Measurements from ENCODE around the gene ANTXR1.
"Not testable (repeated sequence)": the region's sequence is repeated elsewhere in the genome, so short reads cannot be mapped to it uniquely, and the experiment has no call there.

The ANTXR1 gene

GRCh38 chr2:69214898-69215297 lies 201.9 kb downstream of the ANTXR1 start:
- DNase-seq, result no peak

GRCh38 chr2:69216535-69217332 lies 203.8 kb downstream of the ANTXR1 start:
- peak; percentile 24 for DNase-seq

GRCh38 chr2:69217333-69218080 lies 204.5 kb downstream of the ANTXR1 start:
- no peak for DNase-seq

- DNase-seq, result no peak
Observed at GRCh38 chr2:69221512-69221911, 208.5 kb downstream of the ANTXR1 start.

- DNase-seq, result no peak
Observed at GRCh38 chr2:69221960-69222751, 209.2 kb downstream of the ANTXR1 start.

- peak; percentile 24 for DNase-seq
Observed at GRCh38 chr2:69222953-69223658, 210.1 kb downstream of the ANTXR1 start.

GRCh38 chr2:69223759-69224511 lies 211.0 kb downstream of the ANTXR1 start:
- no peak for DNase-seq

GRCh38 chr2:69224512-69224837 lies 211.5 kb downstream of the ANTXR1 start:
- DNase-seq, result no peak

- DNase-seq, result no peak
Observed at GRCh38 chr2:69225933-69226332, 213.0 kb downstream of the ANTXR1 start.

GRCh38 chr2:69226903-69227302 lies 213.9 kb downstream of the ANTXR1 start:
- peak; percentile 21 for DNase-seq

- DNase-seq, result no peak
Observed at GRCh38 chr2:69227716-69228115, 214.7 kb downstream of the ANTXR1 start.

- DNase-seq, result not testable (repeated sequence)
Observed at GRCh38 chr2:69230946-69231345, 218.0 kb downstream of the ANTXR1 start.

GRCh38 chr2:69231612-69232277 lies 218.8 kb downstream of the ANTXR1 start:
- DNase-seq, result no peak

- DNase-seq, result not testable (repeated sequence)
Observed at GRCh38 chr2:69235835-69236234, 222.9 kb downstream of the ANTXR1 start.

GRCh38 chr2:69237070-69237670 lies 224.2 kb downstream of the ANTXR1 start:
- no peak for DNase-seq

- no peak for DNase-seq
Observed at GRCh38 chr2:69238449-69239031, 225.6 kb downstream of the ANTXR1 start.

GRCh38 chr2:69241093-69241492 lies 228.1 kb downstream of the ANTXR1 start:
- peak; percentile 62 for DNase-seq

GRCh38 chr2:69241664-69242514 lies 228.9 kb downstream of the ANTXR1 start:
- DNase-seq, result no peak

GRCh38 chr2:69242651-69243051 lies 229.7 kb downstream of the ANTXR1 start:
- DNase-seq, result peak; percentile 73

- DNase-seq, result no peak
Observed at GRCh38 chr2:69243652-69244051, 230.7 kb downstream of the ANTXR1 start.
